ENCODE data around the gene C1QL1. TPM values are rescaled to one million over a fixed set of nuclear protein-coding genes. Genes with fewer than 3 reads are reported as not detected.

C1QL1 gene
- total RNA-seq, 1 donor from 2014 or later = 1.2 TPM

DNA sequence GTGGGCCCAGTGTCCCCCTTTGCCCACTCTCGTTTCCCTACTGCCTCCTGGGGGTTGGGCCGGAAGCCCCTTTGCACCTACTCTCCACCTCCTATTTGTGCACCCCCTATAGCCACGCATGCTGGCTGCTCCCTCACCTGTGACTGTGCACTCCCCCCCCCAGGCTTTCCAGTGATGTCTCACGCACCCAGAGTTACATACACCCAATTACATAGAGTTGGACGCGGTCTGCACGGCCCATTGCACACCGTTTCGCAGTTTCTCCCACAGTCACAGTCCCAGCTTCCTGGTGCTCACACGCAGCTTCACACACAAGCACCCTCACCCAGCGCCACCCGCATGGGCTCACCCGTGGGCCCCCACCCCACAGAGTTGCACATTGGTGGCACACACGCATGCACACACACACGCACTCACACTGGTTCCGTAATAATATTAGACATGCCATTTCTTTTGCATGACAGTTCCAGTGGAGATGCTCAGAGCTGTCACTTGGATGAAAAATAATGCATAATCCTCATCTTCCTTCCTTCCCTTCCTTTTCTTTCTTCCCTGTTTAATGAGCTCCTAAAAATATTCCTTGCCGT lies 21.5 kb upstream of the C1QL1 start:
- no peak for DNase-seq

GRCh38 chr17:44988044-44988942 lies 20.2 kb upstream of the C1QL1 start:
- DNase-seq = peak; percentile 45

DNA sequence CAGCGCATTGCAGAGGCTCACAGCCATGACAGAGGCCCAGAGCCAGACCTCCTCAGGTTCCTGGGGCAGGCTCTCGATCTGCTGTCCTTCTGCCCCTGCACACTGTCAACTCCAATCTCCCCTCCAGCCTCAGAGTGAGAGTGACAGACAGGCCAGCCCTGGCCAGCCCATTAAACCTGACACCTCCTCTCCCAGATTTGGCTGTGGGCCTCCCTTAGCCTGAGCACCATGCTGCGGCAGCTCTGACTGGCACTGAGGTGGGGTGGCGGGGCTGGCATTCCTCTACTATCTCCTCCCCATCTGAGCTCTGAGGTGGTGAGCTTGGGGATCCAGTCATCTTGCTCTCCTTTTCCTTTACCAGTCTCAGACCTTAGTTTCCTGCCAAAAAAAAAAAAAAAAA lies 15.5 kb upstream of the C1QL1 start:
- peak; percentile 46 for DNase-seq

DNA sequence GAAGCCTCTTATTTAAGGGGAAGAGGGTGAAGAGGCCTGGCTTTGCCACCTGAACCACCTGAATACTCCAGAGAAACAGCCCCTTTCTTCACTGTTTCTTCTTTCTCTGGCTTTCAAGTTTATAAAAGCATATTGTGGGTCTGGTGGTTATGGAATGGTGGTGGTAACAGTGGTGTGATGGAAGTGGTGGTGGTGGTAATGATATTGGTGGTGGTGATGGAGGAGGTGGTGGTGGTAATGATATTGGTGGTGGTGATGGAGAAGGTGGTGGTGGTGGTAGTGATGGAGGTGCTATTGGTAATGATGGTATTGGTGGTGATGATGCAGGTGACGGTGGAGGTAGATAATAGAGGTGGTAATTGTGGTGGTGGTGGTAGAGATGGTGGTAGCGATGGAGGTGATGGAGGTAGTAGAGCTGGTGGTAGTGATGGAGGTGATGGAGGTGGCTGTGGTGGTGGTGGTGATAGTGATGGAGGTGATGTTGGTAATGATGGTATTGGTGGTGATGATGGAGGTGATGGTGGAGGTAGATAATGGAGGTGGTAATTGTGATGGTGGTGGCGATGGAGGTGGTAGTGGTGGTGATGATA lies 14.1 kb upstream of the C1QL1 start:
- DNase-seq = no peak

DNA sequence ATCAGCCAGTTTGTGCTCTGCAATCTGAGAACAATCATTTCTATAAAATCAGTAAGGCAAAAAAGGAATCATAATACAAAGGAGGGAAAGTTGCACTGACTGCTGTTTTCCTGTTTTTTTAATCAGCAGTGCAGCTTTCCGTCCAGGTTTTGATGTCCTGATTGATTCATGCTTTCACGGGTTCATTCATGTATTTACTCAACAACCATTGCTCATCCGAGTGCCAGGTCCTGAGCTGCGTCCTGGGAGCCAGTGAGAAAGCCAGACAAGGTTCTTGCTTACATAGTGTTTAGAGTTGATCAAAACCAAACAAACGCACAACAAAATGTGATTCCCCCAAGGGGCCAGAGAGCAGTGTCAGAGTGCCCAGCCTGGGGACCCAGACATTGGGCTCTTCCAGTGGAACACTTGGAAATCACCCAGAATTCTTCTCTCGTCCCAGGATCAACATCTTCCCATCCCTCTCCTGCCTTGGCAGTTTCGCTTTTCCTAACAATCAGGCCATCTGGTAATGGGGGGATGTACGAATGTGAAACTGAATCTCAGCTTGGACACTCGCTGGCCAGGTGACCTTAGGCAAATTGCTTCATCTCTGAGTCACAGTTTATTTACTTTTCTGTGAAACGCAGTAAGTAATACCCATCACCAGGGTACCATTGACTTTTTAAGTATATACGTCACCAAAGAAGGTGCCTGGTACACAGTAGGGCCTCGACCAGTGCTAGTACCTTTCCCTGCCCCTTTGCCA lies 13.3 kb upstream of the C1QL1 start:
- DNase-seq = peak; percentile 50

- peak; percentile 94 for DNase-seq
These were observed 11.4 kb upstream of the C1QL1 start for GRCh38 chr17:44979426-44979995.

- no peak for DNase-seq
These were observed 10.7 kb upstream of the C1QL1 start for GRCh38 chr17:44978807-44979206.

- DNase-seq = peak; percentile 77
These were observed 9.9 kb upstream of the C1QL1 start for GRCh38 chr17:44977814-44978550.

DNA sequence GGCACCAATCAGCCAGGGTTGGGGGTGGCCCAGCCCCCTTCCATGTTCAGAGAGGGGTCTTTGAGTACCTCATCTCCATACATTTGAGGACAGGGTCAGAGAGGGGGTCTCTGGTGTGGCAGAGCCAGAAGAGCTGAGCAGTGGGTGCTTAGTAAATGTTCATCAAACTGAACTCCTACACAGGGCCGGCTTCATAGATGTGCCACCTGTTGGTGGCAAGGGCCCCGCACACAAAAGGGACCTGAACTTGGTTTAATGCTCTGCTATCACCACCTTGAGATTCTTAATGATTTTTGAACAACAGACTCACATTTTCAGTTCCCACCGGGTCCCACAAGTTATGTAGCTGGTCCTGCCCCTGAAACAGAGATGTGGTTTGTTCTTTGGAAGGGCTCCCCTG lies 9.0 kb upstream of the C1QL1 start:
- no peak for DNase-seq

GRCh38 chr17:44976206-44976605 lies 8.1 kb upstream of the C1QL1 start:
- peak; percentile 41 for DNase-seq

DNA sequence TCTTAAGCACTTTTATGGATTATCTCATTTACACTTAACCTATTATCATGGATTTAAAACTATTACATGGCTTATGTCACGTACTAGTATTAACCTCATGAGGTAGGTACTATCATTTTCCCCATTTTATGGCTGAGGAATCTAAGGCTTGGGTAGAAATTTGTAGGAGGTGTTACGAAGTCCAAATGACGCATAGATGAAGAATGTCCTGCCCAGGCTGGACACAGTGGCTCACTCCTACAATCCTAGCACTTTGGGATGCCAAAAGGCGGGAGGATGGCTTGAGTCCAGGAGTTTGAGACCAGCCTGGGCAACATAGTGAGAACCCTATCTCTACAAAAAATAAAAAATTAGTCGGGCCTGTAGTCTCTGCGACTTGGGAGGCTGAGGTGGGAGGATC lies 4.8 kb upstream of the C1QL1 start:
- DNase-seq = no peak

- no peak for DNase-seq
These were observed 3.8 kb upstream of the C1QL1 start for GRCh38 chr17:44971776-44972483.

- peak; percentile 75 for DNase-seq
These were observed 2.1 kb upstream of the C1QL1 start for GRCh38 chr17:44970136-44970741.

DNA sequence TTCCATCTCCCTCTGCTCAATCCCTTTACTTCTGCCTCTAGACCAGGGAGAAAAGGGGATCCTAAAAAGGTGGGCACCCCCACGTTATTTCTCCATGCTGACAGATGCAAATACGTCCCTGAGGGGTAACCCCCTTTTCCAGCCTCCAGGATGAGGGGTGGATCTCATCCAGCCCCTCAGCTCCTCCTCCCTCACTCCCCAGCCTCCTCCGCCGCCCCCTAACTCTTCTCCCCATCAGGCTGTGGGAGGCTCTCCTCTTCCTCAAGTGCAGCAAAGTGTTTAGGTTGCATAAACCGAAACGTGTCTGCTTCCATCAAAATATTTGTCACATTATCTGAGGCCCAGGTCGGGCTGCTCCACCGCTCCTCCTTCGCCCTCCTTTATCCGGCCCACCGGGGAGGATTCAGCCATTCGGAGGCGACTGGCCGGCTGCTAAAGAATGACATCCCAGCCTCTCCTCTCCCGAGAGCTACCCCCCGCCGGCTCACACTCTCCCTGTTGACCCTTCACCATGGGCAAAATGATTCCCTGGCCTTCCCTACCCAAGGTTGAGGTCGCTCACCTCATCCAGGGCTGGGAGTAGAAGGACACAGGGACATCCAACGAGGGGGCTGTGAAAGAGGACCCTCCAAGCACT lies 1.2 kb upstream of the C1QL1 start:
- DNase-seq = no peak

GRCh38 chr17:44967907-44968224 lies 237 bp downstream of the C1QL1 start:
- no peak for DNase-seq

- no peak for DNase-seq
These were observed 837 bp downstream of the C1QL1 start for GRCh38 chr17:44967026-44967906.

GRCh38 chr17:44966348-44967025 lies 1.6 kb downstream of the C1QL1 start:
- DNase-seq = no peak

DNA sequence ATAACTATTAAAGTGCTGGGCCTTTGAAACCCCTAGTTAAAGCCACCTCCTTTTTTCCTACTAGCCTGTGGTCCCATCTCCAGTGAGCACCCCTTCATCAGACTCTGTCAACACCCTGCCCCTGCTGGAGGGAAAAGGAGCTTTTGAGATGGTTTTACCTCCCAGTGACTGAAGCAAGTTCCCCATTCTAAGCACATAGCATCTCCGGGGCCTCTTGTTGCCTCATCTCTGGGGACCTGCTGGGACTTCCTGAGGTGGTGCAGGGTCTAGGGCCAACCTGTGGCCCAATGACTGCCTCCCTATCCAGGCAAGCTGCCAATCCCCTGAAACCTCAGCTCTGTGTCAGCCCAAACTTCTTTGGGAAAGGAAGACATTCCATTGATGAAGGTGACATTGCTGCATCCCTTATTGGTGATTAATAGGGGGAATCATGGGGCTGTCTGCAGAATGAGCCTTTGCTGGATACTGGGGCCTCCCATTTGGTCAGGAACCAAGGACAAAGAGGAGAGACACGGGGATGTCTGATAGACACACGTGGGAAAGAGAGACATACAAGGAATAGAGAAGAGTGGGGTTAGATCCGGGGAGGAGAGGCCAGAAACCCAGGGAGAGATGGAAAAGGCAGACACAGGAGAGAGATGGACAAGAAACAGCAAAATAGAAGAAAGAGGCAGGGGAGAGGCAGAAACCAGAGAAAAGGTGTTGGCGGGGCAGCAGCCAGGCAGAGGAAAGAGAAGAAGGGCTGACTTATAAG lies 2.4 kb downstream of the C1QL1 start:
- DNase-seq = no peak
